Neural cell (in vitro differentiated cells): Measurements from ENCODE around the gene RMDN3. TPM values are rescaled to one million over a fixed set of nuclear protein-coding genes. Genes with fewer than 3 reads are reported as not detected.

ENCODE experiments used
- H2AFZ ChIP-seq: fragments of 200-600, 300-800 bp; sonication (generic), shearing (Covaris generic); 2 replicates; pipeline ENCODE4 v1.6.0; 2014; ENCODE audit warnings: low read depth, mild to moderate bottlenecking, antibody characterized with exemption, low read length, moderate library complexity
- H3F3A ChIP-seq: fragments of 200-600 bp; shearing (Covaris generic); 2 replicates; pipeline ENCODE4 v1.6.1; 2016; ENCODE audit warnings: mild to moderate bottlenecking, moderate library complexity, mixed read lengths, antibody characterized with exemption, low read length; ENCODE audit not compliant: insufficient read depth, poor library complexity, severe bottlenecking
- H3K27ac ChIP-seq: fragments of 200-600, 300-800 bp; sonication (generic), shearing (Covaris generic); 2 replicates; pipeline ENCODE4 v1.5.1; 2014; ENCODE audit warnings: mild to moderate bottlenecking, low read length, moderate library complexity
- H3K27me3 ChIP-seq: fragments of 300-800, 200-600 bp; sonication (generic), shearing (Covaris generic); 2 replicates; pipeline ENCODE4 v1.6.0; 2014; ENCODE audit warnings: mild to moderate bottlenecking, low read depth, low read length, moderate library complexity; ENCODE audit not compliant: insufficient read depth
- H3K36me3 ChIP-seq: fragments of 300-800, 200-600 bp; sonication (generic), shearing (Covaris generic); 2 replicates; pipeline ENCODE4 v1.5.1; 2014; ENCODE audit warnings: mild to moderate bottlenecking, antibody characterized with exemption, low read length, moderate library complexity; ENCODE audit not compliant: insufficient read depth
- H3K4me2 ChIP-seq: fragments of 300-800, 200-600 bp; sonication (generic), shearing (Covaris generic); 2 replicates; pipeline ENCODE4 v1.6.0; 2014; ENCODE audit warnings: mild to moderate bottlenecking, low read length
- H3K4me3 ChIP-seq: fragments of 300-800, 200-600 bp; sonication (generic), shearing (Covaris generic); 2 replicates; pipeline ENCODE4 v1.5.1; 2014; ENCODE audit warnings: mild to moderate bottlenecking, low read length, moderate library complexity
- H3K79me2 ChIP-seq: fragments of 200-600 bp; shearing (Covaris generic); replicated peaks from 2 replicates; pipeline ENCODE4 v1.6.0; 2014; ENCODE audit warnings: mild to moderate bottlenecking, low read length, moderate library complexity; ENCODE audit not compliant: insufficient read depth
- H3K9ac ChIP-seq: fragments of 300-800, 200-600 bp; sonication (generic), shearing (Covaris generic); 2 replicates; pipeline ENCODE4 v1.6.1; 2016; ENCODE audit warnings: mild to moderate bottlenecking, low read length, mixed read lengths
- H3K9me2 ChIP-seq: fragments of 200-600 bp; shearing (Covaris generic); 2 replicates; pipeline ENCODE4 v1.6.1; 2016; ENCODE audit warnings: mild to moderate bottlenecking, low read length, mixed read lengths; ENCODE audit not compliant: insufficient read depth
- H3K9me3 ChIP-seq: fragments of 200-600, 300-800 bp; sonication (generic), shearing (Covaris generic); 2 replicates; pipeline ENCODE4 v1.6.1; 2016; ENCODE audit warnings: mild to moderate bottlenecking, mixed run types, low read length, moderate library complexity, mixed read lengths
- H4K20me1 ChIP-seq: fragments of 200-600 bp; shearing (Covaris generic); 2 replicates; pipeline ENCODE4 v1.6.1; 2016; ENCODE audit warnings: mild to moderate bottlenecking, mixed run types; ENCODE audit not compliant: insufficient read depth
- CTCF ChIP-seq: fragments of 450-650 bp; IDR thresholded peaks from 2 replicates; pipeline ENCODE4 v1.5.1; 2014; ENCODE audit warnings: antibody characterized with exemption, mild to moderate bottlenecking, moderate library complexity; ENCODE audit not compliant: poor library complexity, severe bottlenecking
- EP300 ChIP-seq: fragments of 450-650 bp; conservative IDR thresholded peaks from 2 replicates; pipeline ENCODE4 v1.6.1; 2014; ENCODE audit warnings: antibody characterized with exemption, mild to moderate bottlenecking, moderate library complexity; ENCODE audit not compliant: poor library complexity, severe bottlenecking
- EZH2 ChIP-seq: fragments of 200-600, 300-800 bp; shearing (Covaris generic), sonication (generic); IDR thresholded peaks from 2 replicates; pipeline ENCODE4 v1.6.1; 2014; ENCODE audit warnings: antibody characterized with exemption, low read length, borderline replicate concordance, mild to moderate bottlenecking; ENCODE audit not compliant: insufficient read depth, poor library complexity, severe bottlenecking
- MXI1 ChIP-seq: fragments of 450-650 bp; conservative IDR thresholded peaks from 2 replicates; pipeline ENCODE4 v1.6.1; 2014; ENCODE audit warnings: antibody characterized with exemption, mild to moderate bottlenecking; ENCODE audit not compliant: poor library complexity, severe bottlenecking
- POLR2AphosphoS5 ChIP-seq: IDR thresholded peaks from 2 replicates; pipeline ENCODE4 v1.6.1; 2012
- RAD21 ChIP-seq: fragments of 450-650 bp; conservative IDR thresholded peaks from 2 replicates; pipeline ENCODE4 v1.6.1; 2014; ENCODE audit warnings: antibody characterized with exemption, mild to moderate bottlenecking, moderate library complexity
- REST ChIP-seq: IDR thresholded peaks from 2 replicates; pipeline ENCODE4 v1.6.1; 2012; ENCODE audit warnings: borderline replicate concordance
- SMC3 ChIP-seq: fragments of 450-650 bp; conservative IDR thresholded peaks from 2 replicates; pipeline ENCODE4 v1.6.1; 2014; ENCODE audit warnings: antibody characterized with exemption, mild to moderate bottlenecking, moderate library complexity; ENCODE audit not compliant: poor library complexity
- TAF1 ChIP-seq: IDR thresholded peaks from 2 replicates; pipeline ENCODE4 v1.6.1; 2012; ENCODE audit warnings: low read depth
- polyA plus RNA-seq: library from polyadenylated mRNA; depleted of rRNA; stranded (reverse); fragments of >200 nt; gene quantifications from 2 replicates; pipeline ENCODE4 v1.2.3, GENCODE V29; 2014

Gene RMDN3
- polyA plus RNA-seq, 1 donor from 2014 or later: 24.7 TPM

GRCh38 chr15:40744815-40745152 is 10.3 kb downstream of the RMDN3 start:
- no peak overlapping the region for H3K4me3 ChIP-seq
- TF ChIP-seq REST (no peak), RAD21 (no peak), CTCF (no peak)
- H3K9ac ChIP-seq: no peak overlapping the region
- H3K4me2 ChIP-seq: no peak overlapping the region
- H3K79me2 ChIP-seq: no peaks in the 10 kb centered on the region
- H3K36me3 ChIP-seq: no peaks in the 10 kb centered on the region
- H3K9me2 ChIP-seq: no peaks in the 10 kb centered on the region
- H3K27ac ChIP-seq: no peak overlapping the region
- H3F3A ChIP-seq: no peaks in the 10 kb centered on the region
- no peak overlapping the region for H2AFZ ChIP-seq
- no peaks in the 10 kb centered on the region for H3K27me3 ChIP-seq
- no peaks in the 10 kb centered on the region for H3K9me3 ChIP-seq
- H4K20me1 ChIP-seq: no peaks in the 10 kb centered on the region

GRCh38 chr15:40743921-40744814 is 10.9 kb downstream of the RMDN3 start:
- no peaks in the 10 kb centered on the region for H3K27me3 ChIP-seq
- no peaks in the 10 kb centered on the region for H3K36me3 ChIP-seq
- H2AFZ ChIP-seq: no peak overlapping the region
- H3K27ac ChIP-seq: no peak overlapping the region
- no peak overlapping the region for H3K4me3 ChIP-seq
- TF ChIP-seq EZH2 (no peak), MXI1 (no peak), RAD21 (no peak), POLR2AphosphoS5 (no peak), EP300 (no peak)
- H3F3A ChIP-seq: no peaks in the 10 kb centered on the region
- no peaks in the 10 kb centered on the region for H4K20me1 ChIP-seq
- H3K9me3 ChIP-seq: no peaks in the 10 kb centered on the region
- no peaks in the 10 kb centered on the region for H3K9me2 ChIP-seq
- no peak overlapping the region for H3K9ac ChIP-seq
- H3K79me2 ChIP-seq: no peaks in the 10 kb centered on the region
- no peak overlapping the region for H3K4me2 ChIP-seq

- Histone ChIP-seq H3K9me2 (no peaks in the 10 kb centered on the region), H3K27me3 (no peaks in the 10 kb centered on the region), H3K4me2 (no peak overlapping the region), H3K79me2 (no peaks in the 10 kb centered on the region), H3K9ac (no peak overlapping the region), H2AFZ (no peak overlapping the region), H3K27ac (no peak overlapping the region), H3K9me3 (no peaks in the 10 kb centered on the region), H3K36me3 (no peaks in the 10 kb centered on the region), H3K4me3 (no peak overlapping the region), H4K20me1 (no peaks in the 10 kb centered on the region), H3F3A (no peaks in the 10 kb centered on the region)
- TF ChIP-seq SMC3: no peak
- TF ChIP-seq POLR2AphosphoS5: no peak
- no peak for TF ChIP-seq EZH2
- no peak for TF ChIP-seq CTCF
- TF ChIP-seq RAD21: no peak
- TF ChIP-seq EP300: no peak
- TF ChIP-seq MXI1: no peak
- TF ChIP-seq TAF1: no peak
These were observed 11.6 kb downstream of the RMDN3 start for GRCh38 chr15:40743485-40743901.
